Fibroblast of gingiva (primary cell): ENCODE data around the gene WDR33.

ENCODE experiments used
- DNase-seq: peaks from one replicate; pipeline ENCODE4 v3.0.0-alpha.2; 2011; ENCODE audit warnings: low read depth

Gene WDR33

DNA sequence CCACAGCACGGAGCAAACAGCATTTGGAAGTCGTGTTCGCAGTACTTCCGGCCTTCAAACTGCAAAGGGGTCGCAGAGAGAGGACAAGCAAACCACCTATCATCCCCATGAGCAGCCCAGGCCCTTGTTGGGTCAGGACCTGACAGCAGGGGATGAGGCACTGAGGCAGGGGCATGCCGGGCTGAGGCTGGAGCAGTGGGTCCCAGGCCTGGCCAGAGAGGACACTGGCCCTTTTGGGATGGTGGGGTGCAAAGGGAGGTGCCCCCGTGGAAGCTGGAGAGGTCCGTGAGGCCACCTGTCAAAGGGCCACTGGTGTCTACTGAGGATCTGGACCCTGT, 156.2 kb downstream of the WDR33 start:
- DNase-seq = no peak

GRCh38 chr2:127654084-127654837, 156.7 kb downstream of the WDR33 start:
- DNase-seq = no peak

DNA sequence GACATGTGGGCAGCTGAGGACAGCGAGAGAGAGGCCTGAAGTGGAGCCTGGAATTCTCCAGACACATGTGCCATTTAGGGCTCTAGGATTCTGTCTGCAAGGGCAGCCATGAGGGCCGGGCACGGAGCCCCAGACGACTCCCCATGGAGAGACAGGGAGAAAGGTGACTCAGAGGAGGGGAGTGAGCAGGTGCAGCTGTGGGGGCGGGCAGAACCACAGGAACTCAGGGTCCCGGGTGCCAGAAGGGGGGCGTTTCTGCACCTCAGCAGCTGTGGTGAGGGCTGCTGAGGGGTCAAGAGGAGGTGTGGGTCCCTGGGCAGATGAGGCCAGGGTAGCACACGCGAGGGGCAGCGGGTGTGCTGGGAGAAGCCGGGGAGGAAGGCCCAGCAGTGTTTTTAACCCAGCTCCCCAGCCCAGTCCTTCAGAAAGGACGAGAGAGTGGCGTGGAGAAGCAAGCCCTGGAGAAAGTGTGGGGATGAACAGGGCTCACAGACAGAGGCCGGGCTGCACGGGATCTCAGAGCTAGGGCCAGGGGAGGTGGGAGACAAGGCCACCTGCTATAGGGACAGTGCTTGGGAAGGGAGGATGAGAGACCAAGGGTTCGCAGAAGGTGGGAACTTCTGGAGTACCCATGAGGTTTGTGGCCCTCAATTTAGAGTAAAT, 157.4 kb downstream of the WDR33 start:
- no peak for DNase-seq

- no peak for DNase-seq
Measured at GRCh38 chr2:127652786-127653357, 158.1 kb downstream of the WDR33 start.

GRCh38 chr2:127651971-127652550, 158.9 kb downstream of the WDR33 start:
- DNase-seq = no peak

GRCh38 chr2:127651381-127651809, 159.6 kb downstream of the WDR33 start:
- DNase-seq = no peak
